Panc1 (cell line): ENCODE data around the gene SNCB. TPM values are rescaled to one million over a fixed set of nuclear protein-coding genes. Genes with fewer than 3 reads are reported as not detected.

ENCODE experiments used
- ATAC-seq: fragments of 200-7000 bp; cut with Tn5 transposase; 2 replicates; pipeline ENCODE4 v1.9.1; 2020; ENCODE audit warnings: mild to moderate bottlenecking, moderate library complexity
- BruUV-seq: library from RNA; stranded (reverse); fragments of 400-500 nt; replicated peaks from 2 replicates; lab custom pipeline; 2021; lab: Mats Ljungman, UMichigan
- CTCF ChIA-PET: fragments of 300-600 bp; sonication (Branson Sonifier 250); formaldehyde crosslinking; loops from one replicate; lab custom pipeline; 2022; ENCODE audit warnings: antibody characterized with exemption; lab: Charles Lee
- POLR2A ChIA-PET: fragments of 300-600 bp; sonication (Branson Sonifier 250); formaldehyde crosslinking; loops from one replicate; lab custom pipeline; 2022; ENCODE audit warnings: antibody characterized with exemption; lab: Charles Lee
- DNase-seq: peaks from one replicate; pipeline ENCODE4 v3.0.0-alpha.2; 2010; ENCODE audit warnings: low read depth, low spot score
- H3K27ac ChIP-seq: 2 replicates; pipeline ENCODE4 v1.5.1; 2011; ENCODE audit warnings: mild to moderate bottlenecking, low read length, inconsistent platforms
- H3K27me3 ChIP-seq: fragments of 200-500 bp; sonication (Bioruptor generic); 2 replicates; pipeline ENCODE4 v1.6.0; 2014; ENCODE audit warnings: low read length, inconsistent platforms; ENCODE audit not compliant: control insufficient read depth, insufficient read depth
- H3K36me3 ChIP-seq: fragments of 200-500 bp; sonication (Bioruptor generic); 2 replicates; pipeline ENCODE4 v1.5.1; 2014; ENCODE audit warnings: inconsistent platforms, mild to moderate bottlenecking, low read length, moderate library complexity; ENCODE audit not compliant: control insufficient read depth, insufficient read depth
- H3K4me1 ChIP-seq: 2 replicates; pipeline ENCODE4 v1.5.1; 2011; ENCODE audit warnings: inconsistent platforms, mild to moderate bottlenecking, low read length, moderate library complexity; ENCODE audit not compliant: control insufficient read depth, insufficient read depth
- H3K4me3 ChIP-seq, 2 experiments: 2 replicates each; pipeline ENCODE4 v1.5.1; 2011 to 2012; ENCODE audit warnings: low read depth in 2 of 2, low read length in 2 of 2, mild to moderate bottlenecking in 2 of 2, inconsistent platforms in 1 of 2, moderate library complexity in 1 of 2
- H3K9me3 ChIP-seq: fragments of 200-500 bp; sonication (Bioruptor generic); 2 replicates; pipeline ENCODE4 v1.5.1; 2014; ENCODE audit warnings: low read depth, mild to moderate bottlenecking, inconsistent platforms, low read length, moderate library complexity; ENCODE audit not compliant: control insufficient read depth, insufficient read depth
- POLR2AphosphoS5 ChIP-seq: IDR thresholded peaks from 2 replicates; pipeline ENCODE4 v1.6.1; 2012; ENCODE audit warnings: mild to moderate bottlenecking, low read depth, low read length, moderate library complexity
- SIN3A ChIP-seq: IDR thresholded peaks from 2 replicates; pipeline ENCODE4 v1.6.1; 2012; ENCODE audit warnings: low read depth, mild to moderate bottlenecking, low read length, moderate library complexity, borderline replicate concordance; ENCODE audit not compliant: insufficient read depth
- TCF7L2 ChIP-seq: IDR thresholded peaks from 2 replicates; pipeline ENCODE4 v1.6.1; 2011; ENCODE audit warnings: mild to moderate bottlenecking, low read depth, low read length, inconsistent platforms
- in situ Hi-C: cut with HindIII; loops from 2 replicates; pipeline ENCODE4 v1.10.0; 2016; ENCODE audit warnings: low sequenced_read_pairs, low pct_unique_long_range_greater_than_20kb
- intact Hi-C: fragments of 100-400 bp; cut with micrococcal nuclease; formaldehyde crosslinking; loops from one replicate; pipeline ENCODE4 v1.10.0; 2022; ENCODE audit not compliant: unreplicated experiment
- total RNA-seq: library from RNA; stranded (reverse); gene quantifications from one replicate; pipeline ENCODE4 v1.2.1, GENCODE V29; 2021; ENCODE audit not compliant: unreplicated experiment
- TF ChIP-seq, protein P1 (sequence below): fragments of 450-650 bp; IDR thresholded peaks from 2 replicates; pipeline ENCODE4 v1.5.1; 2017; ENCODE audit warnings: mild to moderate bottlenecking
- TF ChIP-seq, protein P2 (sequence below), 2 experiments: IDR thresholded peaks; 2 replicates each; pipeline ENCODE4 v1.6.1; 2011 to 2012; ENCODE audit warnings: low read depth in 2 of 2, control low read depth in 1 of 2, low read length in 1 of 2, mild to moderate bottlenecking in 1 of 2, moderate library complexity in 1 of 2; ENCODE audit not compliant: insufficient read depth in 1 of 2

SNCB gene
- total RNA-seq, 1 experiment from 2014 or later = 0.77 TPM

DNA sequence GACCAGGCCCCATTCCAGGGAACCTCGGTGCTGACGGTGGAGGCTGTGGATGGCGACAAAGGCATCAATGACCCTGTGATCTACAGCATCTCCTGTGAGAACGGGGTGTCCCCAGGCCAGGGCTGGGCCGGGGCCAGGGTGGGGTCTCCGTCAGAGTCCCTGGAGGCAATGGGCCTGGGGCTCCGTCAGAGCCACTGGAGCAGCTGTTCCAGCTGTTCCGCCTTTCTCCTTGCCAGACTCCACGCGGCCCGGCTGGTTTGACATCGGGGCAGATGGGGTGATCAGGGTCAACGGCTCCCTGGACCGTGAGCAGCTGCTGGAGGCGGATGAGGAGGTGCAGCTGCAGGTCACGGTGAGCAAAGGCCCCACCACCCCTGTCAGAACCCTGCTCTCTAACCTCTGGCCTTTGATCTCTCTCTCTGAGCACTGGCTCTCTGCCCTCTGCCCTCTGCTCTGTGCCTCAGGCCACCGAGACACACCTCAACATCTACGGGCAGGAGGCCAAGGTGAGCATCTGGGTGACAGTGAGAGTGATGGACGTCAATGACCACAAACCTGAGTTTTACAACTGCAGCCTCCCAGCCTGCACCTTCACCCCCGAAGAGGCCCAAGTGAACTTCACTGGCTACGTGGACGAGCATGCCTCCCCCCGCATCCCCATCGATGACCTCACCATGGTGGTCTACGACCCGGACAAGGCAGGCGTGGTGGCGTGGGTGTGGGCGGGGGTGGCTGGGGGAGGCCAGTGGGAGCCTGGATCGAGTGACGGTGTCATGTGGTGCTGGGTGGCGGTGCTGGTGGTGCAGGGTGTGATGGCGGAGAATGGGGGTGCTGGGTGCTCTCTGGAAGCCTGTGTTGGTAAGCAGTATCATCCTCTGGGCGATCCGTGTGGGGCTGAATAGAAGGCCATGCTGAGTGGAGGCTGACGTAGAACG is 54.6 kb downstream of the SNCB start:
- no TSS peak for BruUV-seq
- intact Hi-C loops = no loop called here
- Histone ChIP-seq H3K27ac (no peak overlapping the region), H3K4me1 (no peaks in the 10 kb centered on the region; the same call in 1 of the 2 replicates), H3K36me3 (no peaks in the 10 kb centered on the region), H3K27me3 (no peaks in the 10 kb centered on the region), H3K9me3 (no peaks in the 10 kb centered on the region), H3K4me3 (no peak overlapping the region)
- POLR2A ChIA-PET = no interaction called here
- DNase-seq (no peak), ATAC-seq (no peak)
- CTCF ChIA-PET = no interaction called here
- in situ Hi-C loops = no loop called here
- TF ChIP-seq, protein P1, sequence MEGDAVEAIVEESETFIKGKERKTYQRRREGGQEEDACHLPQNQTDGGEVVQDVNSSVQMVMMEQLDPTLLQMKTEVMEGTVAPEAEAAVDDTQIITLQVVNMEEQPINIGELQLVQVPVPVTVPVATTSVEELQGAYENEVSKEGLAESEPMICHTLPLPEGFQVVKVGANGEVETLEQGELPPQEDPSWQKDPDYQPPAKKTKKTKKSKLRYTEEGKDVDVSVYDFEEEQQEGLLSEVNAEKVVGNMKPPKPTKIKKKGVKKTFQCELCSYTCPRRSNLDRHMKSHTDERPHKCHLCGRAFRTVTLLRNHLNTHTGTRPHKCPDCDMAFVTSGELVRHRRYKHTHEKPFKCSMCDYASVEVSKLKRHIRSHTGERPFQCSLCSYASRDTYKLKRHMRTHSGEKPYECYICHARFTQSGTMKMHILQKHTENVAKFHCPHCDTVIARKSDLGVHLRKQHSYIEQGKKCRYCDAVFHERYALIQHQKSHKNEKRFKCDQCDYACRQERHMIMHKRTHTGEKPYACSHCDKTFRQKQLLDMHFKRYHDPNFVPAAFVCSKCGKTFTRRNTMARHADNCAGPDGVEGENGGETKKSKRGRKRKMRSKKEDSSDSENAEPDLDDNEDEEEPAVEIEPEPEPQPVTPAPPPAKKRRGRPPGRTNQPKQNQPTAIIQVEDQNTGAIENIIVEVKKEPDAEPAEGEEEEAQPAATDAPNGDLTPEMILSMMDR = no peak
- TF ChIP-seq POLR2AphosphoS5 (no peak), TCF7L2 (no peak), SIN3A (no peak)
- TF ChIP-seq, protein P2, sequence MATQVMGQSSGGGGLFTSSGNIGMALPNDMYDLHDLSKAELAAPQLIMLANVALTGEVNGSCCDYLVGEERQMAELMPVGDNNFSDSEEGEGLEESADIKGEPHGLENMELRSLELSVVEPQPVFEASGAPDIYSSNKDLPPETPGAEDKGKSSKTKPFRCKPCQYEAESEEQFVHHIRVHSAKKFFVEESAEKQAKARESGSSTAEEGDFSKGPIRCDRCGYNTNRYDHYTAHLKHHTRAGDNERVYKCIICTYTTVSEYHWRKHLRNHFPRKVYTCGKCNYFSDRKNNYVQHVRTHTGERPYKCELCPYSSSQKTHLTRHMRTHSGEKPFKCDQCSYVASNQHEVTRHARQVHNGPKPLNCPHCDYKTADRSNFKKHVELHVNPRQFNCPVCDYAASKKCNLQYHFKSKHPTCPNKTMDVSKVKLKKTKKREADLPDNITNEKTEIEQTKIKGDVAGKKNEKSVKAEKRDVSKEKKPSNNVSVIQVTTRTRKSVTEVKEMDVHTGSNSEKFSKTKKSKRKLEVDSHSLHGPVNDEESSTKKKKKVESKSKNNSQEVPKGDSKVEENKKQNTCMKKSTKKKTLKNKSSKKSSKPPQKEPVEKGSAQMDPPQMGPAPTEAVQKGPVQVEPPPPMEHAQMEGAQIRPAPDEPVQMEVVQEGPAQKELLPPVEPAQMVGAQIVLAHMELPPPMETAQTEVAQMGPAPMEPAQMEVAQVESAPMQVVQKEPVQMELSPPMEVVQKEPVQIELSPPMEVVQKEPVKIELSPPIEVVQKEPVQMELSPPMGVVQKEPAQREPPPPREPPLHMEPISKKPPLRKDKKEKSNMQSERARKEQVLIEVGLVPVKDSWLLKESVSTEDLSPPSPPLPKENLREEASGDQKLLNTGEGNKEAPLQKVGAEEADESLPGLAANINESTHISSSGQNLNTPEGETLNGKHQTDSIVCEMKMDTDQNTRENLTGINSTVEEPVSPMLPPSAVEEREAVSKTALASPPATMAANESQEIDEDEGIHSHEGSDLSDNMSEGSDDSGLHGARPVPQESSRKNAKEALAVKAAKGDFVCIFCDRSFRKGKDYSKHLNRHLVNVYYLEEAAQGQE (IDR thresholded peaks at IDR 0.05; ENCODE audit: insufficient read depth in 1 of 2, low read depth in 2 of 2, low read length in 1 of 2) = no peak

DNA sequence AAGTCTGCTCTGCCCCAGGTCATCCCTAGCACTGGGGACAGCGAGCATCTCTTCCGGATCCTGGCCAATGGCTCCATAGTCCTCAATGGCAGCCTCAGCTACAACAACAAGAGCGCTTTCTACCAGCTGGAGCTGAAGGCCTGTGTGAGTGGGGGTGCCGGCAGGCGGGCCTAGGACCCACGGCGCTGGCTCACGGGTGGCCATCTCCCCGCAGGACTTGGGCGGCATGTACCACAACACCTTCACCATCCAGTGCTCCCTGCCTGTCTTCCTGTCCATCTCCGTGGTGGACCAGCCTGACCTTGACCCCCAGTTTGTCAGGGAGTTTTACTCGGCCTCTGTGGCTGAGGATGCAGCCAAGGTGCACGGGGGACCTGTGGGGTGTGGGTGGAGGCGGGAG is 55.3 kb downstream of the SNCB start:
- no peaks in the 10 kb centered on the region for H3K9me3 ChIP-seq
- H3K36me3 ChIP-seq = no peaks in the 10 kb centered on the region
- TF ChIP-seq TCF7L2 (no peak), POLR2AphosphoS5 (no peak), SIN3A (no peak)
- TF ChIP-seq, protein P1 = no peak
- TF ChIP-seq, protein P2 (IDR thresholded peaks at IDR 0.05; ENCODE audit: insufficient read depth in 1 of 2, low read depth in 2 of 2, low read length in 1 of 2) = no peak; a peak in 1 of 4 replicates
- ChIA-PET CTCF (no interaction called here), POLR2A (no interaction called here)
- no peaks in the 10 kb centered on the region for H3K27me3 ChIP-seq
- H3K4me1 ChIP-seq = no peaks in the 10 kb centered on the region; the same call in 1 of the 2 replicates
- in situ Hi-C loops = no loop called here
- H3K4me3 ChIP-seq = no peak overlapping the region
- BruUV-seq = no TSS peak
- DNase-seq (no peak), ATAC-seq (no peak)
- H3K27ac ChIP-seq = no peak overlapping the region
- intact Hi-C loops = no loop called here
